Metanephros (tissue), 2 donors: ENCODE results near the gene LILRA2. TPM values are rescaled to one million over a fixed set of nuclear protein-coding genes. Genes with fewer than 3 reads are reported as not detected.

Experiments
- small RNA-seq: library from RNA; depleted of rRNA; stranded (forward); fragments of <200 nt; gene quantifications from one replicate; pipeline ENCODE3, GENCODE V24; 2014; ENCODE audit warnings: low replicate concordance
- total RNA-seq: library from RNA; depleted of rRNA; stranded (reverse); fragments of >200 nt; gene quantifications from one replicate; pipeline ENCODE4 v1.2.3, GENCODE V29; 2014

The LILRA2 gene
- 1.1 TPM for total RNA-seq

GRCh38 chr19:54573330-54573872, at the start of gene LILRA2:
LILRA2 (plus strand) TSS chr19:54573790; CDS start chr19:54573879, 89 bp downstream.

DNA sequence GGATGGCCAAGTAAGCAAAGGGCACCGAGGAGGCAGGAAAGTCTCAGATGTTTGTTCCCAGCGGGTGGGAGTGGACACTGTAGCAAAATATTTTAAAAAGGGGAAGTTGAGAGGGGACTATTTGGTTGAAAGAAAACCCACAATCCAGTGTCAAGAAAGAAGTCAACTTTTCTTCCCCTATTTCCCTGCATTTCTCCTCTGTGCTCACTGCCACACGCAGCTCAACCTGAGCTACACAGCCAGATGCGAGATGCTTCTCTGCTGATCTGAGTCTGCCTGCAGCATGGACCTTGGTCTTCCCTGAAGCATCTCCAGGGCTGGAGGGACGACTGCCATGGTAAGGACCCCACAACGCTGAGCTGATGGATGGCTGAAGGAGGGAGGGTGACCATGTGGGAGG, 19.9 kb downstream of the LILRA2 start, which contains the start of gene LILRA1:
Gene LILRA1, plus strand, starts transcription at position 188 of the 400 bp plus-strand sequence. CDS start 613 bp downstream, outside the sequence.

GRCh38 chr19:54630262-54630661, 56.7 kb downstream of the LILRA2 start, which contains the start of gene LILRB1:
LILRB1 (plus strand) TSS chr19:54630484; CDS start chr19:54631074, 590 bp downstream.

Small RNA genes within 50 kb of the gene (small RNA-seq; reads per million reads assigned to genes)
- gene AC245036.2 = not detected

Other genes with a start within 250 kb of the LILRA2 start
- gene LILRA4, start 234.6 kb upstream of the LILRA2 start, total RNA-seq = 0.82 TPM
- 13.8 TPM for gene LAIR1, start 208.9 kb upstream of the LILRA2 start, total RNA-seq
- 3.2 TPM for gene TTYH1, start 158.3 kb upstream of the LILRA2 start, total RNA-seq
- gene LENG8, start 124.6 kb upstream of the LILRA2 start, total RNA-seq = 98.2 TPM
- gene LENG9, start 110.0 kb upstream of the LILRA2 start, total RNA-seq = 2.9 TPM
- gene CDC42EP5, start 100.5 kb upstream of the LILRA2 start, total RNA-seq = 35.3 TPM
- gene LAIR2, start 71.0 kb upstream of the LILRA2 start, total RNA-seq = not detected
- gene LILRA1, start 19.8 kb downstream of the LILRA2 start, total RNA-seq = 1.1 TPM
- 3.4 TPM for gene LILRB1, start 56.7 kb downstream of the LILRA2 start, total RNA-seq
- gene LILRB4, start 89.2 kb downstream of the LILRA2 start, total RNA-seq = 2.9 TPM
- not detected for gene KIR3DL3, start 150.7 kb downstream of the LILRA2 start, total RNA-seq
- gene KIR2DL3, start 164.7 kb downstream of the LILRA2 start, total RNA-seq = not detected
- gene KIR2DL1, start 196.0 kb downstream of the LILRA2 start, total RNA-seq = not detected
- not detected for gene KIR2DL4, start 229.8 kb downstream of the LILRA2 start, total RNA-seq
- not detected for gene KIR3DL1, start 242.7 kb downstream of the LILRA2 start, total RNA-seq